ENCODE data around the gene NKRF. TPM values are rescaled to one million over a fixed set of nuclear protein-coding genes. Genes with fewer than 3 reads are reported as not detected.

The NKRF gene
- total and polyA plus RNA-seq, 9 of the 15 experiments (the other 6 are each of a cell fraction or from before 2014, with no cell fraction given), result 8.9 to 31.9 (median 19.0) TPM

DNA sequence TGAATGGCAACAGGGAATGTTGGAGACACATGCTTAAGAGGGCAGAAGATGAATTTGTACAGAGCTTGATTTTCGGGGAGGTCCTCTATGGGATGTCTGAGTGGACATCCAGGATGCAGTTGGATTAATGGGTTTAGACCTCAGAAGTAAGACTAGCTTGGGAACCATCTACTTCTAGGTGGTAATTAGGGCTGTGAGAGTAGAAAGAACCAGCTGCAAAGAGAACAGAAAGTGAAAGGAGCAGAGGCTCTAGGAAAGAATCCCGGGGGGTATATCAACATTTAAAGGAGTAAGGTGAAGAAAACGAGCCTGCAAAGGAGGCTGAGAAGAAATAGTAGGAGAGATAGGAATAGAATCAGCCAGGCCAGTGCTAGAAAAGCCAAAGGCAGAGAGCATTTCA lies 29.0 kb upstream of the NKRF start:
- no peaks in the 10 kb centered on the region for H3K27me3 ChIP-seq (ENCODE audit: control insufficient read depth in 2 of 2, insufficient read depth in 2 of 2, low read length in 2 of 2)
- no peaks in the 10 kb centered on the region for H3K4me1 ChIP-seq (replicated peaks in 1 of 2; ENCODE audit: control insufficient read depth in 2 of 2, insufficient read depth in 2 of 2, low read length in 2 of 2)
- POLR2A ChIA-PET, result no interaction called here
- no peak overlapping the region for H3K4me3 ChIP-seq
- H4K20me1 ChIP-seq (replicated peaks; ENCODE audit: control insufficient read depth, insufficient read depth, low read length), result no peaks in the 10 kb centered on the region; the same call in 1 of the 2 replicates
- CTCF ChIA-PET (ENCODE audit: low intra/inter-chr PET ratio), result no interaction called here
- 47% methylated on average over 3 of the region's 3 CpGs for WGBS (ENCODE audit: insufficient coverage, low coverage, missing lambda C conversion rate)
- no peak overlapping the region for H3K4me2 ChIP-seq (ENCODE audit: insufficient read depth, low read length)
- H3K79me2 ChIP-seq (ENCODE audit: control insufficient read depth, insufficient read depth, low read length), result no peaks in the 10 kb centered on the region
- no peaks in the 10 kb centered on the region for H3K9me1 ChIP-seq (ENCODE audit: control insufficient read depth, insufficient read depth, low read length)
- H3K36me3 ChIP-seq (ENCODE audit: control insufficient read depth, insufficient read depth, low read length), result peaks cover 34% of the 10 kb centered on the region
- no peak overlapping the region for H2AFZ ChIP-seq (ENCODE audit: low read depth, low read length)
- H3K9ac ChIP-seq (ENCODE audit: insufficient read depth in 1 of 2, low read depth in 2 of 2, low read length in 2 of 2), result no peak overlapping the region
- DNase-seq (ENCODE audit: extremely low read depth in 1 of 4, low spot score in 3 of 4), result no peak
- no peak for FAIRE-seq
- intact Hi-C loops (cut with micrococcal nuclease) (no loop called here), in situ Hi-C loops (cut with MboI) (no loop called here)
- ATAC-seq, result no peak
- no peak overlapping the region for H3K27ac ChIP-seq (ENCODE audit: extremely low read depth, low read depth, low read length)
- H3K9me3 ChIP-seq (replicated peaks; ENCODE audit: control insufficient read depth, insufficient read depth, low read depth, low read length), result no peaks in the 10 kb centered on the region
- no peak for TF ChIP-seq ETV1 (tag; conservative IDR thresholded peaks at IDR 0.05; ENCODE audit: low read depth)
- TF ChIP-seq RNF219 (CRISPR knock-in tag; IDR thresholded peaks at IDR 0.05), result no peak
- TF ChIP-seq KLF1 (tag; IDR thresholded peaks at IDR 0.05), result no peak
- BruUV-seq (replicated peaks), result no TSS peak

GRCh38 chrX:119625843-119626242 lies 19.6 kb upstream of the NKRF start:
- intact Hi-C loops (cut with micrococcal nuclease) (no loop called here), in situ Hi-C loops (cut with MboI) (no loop called here)
- Histone ChIP-seq H3K9me1 (ENCODE audit: control insufficient read depth, insufficient read depth, low read length) (no peaks in the 10 kb centered on the region), H3K9ac (ENCODE audit: insufficient read depth in 1 of 2, low read depth in 2 of 2, low read length in 2 of 2) (no peak overlapping the region), H3K4me3 (no peak overlapping the region), H3K9me3 (replicated peaks; ENCODE audit: control insufficient read depth, insufficient read depth, low read depth, low read length) (no peaks in the 10 kb centered on the region), H3K27ac (ENCODE audit: extremely low read depth, low read depth, low read length) (no peak overlapping the region), H3K79me2 (ENCODE audit: control insufficient read depth, insufficient read depth, low read length) (no peaks in the 10 kb centered on the region), H3K27me3 (ENCODE audit: control insufficient read depth in 2 of 2, insufficient read depth in 2 of 2, low read length in 2 of 2) (no peaks in the 10 kb centered on the region), H2AFZ (ENCODE audit: low read depth, low read length) (no peak overlapping the region), H3K4me1 (replicated peaks in 1 of 2; ENCODE audit: control insufficient read depth in 2 of 2, insufficient read depth in 2 of 2, low read length in 2 of 2) (no peaks in the 10 kb centered on the region), H3K4me2 (ENCODE audit: insufficient read depth, low read length) (no peak overlapping the region), H4K20me1 (replicated peaks; ENCODE audit: control insufficient read depth, insufficient read depth, low read length) (no peaks in the 10 kb centered on the region), H3K36me3 (ENCODE audit: control insufficient read depth, insufficient read depth, low read length) (peaks cover 12% of the 10 kb centered on the region; the same call in 2 of the 3 replicates)
- no peak for DNase-seq (ENCODE audit: extremely low read depth in 1 of 4, low spot score in 3 of 4)
- no TSS peak for BruUV-seq (replicated peaks)
- CTCF ChIA-PET (ENCODE audit: low intra/inter-chr PET ratio), result no interaction called here
- POLR2A ChIA-PET, result no interaction called here
- FAIRE-seq, result no peak
- WGBS (ENCODE audit: insufficient coverage, low coverage, missing lambda C conversion rate), result 83% methylated on average over 2 of the region's 2 CpGs
- TF ChIP-seq HMGN3 (IDR thresholded peaks at IDR 0.05; ENCODE audit: borderline replicate concordance, extremely low read depth, insufficient read length, low read depth, low read length), result no peak
- ATAC-seq, result no peak
